ENCODE measurements around the gene PYGM.

PYGM gene

DNA sequence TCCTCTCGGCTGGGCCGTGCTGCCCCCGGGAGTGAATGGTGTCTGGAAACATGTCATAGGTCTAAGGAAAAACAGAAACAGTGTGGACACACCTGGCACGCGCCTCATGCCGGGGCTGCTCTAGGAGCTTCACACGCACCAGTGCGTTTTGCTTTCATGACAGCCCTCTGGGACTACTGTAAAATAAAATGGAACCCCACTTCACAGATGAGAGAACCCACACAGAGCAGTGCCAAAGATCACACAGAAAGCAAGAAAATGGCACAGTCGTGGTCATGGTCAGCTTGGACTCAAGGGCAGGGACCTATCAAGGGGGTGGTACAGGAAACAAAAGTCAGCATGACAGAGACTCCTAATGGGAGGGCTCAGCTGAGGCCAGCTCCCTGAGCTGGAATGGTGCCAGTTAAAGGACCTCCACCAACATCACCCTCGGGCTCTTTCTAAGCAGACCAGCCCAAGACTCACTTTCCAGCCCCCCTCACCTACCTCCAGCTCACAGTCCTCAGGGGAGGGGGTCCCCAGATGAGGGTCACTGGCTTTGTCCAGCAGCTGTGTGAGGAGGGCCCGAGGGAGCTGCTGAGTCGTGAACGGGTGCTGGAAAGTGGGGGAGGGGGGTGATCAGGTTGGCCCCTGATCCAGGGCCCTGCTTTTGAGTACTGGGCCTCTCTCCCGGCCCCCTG is 40.0 kb upstream of the PYGM start:
- no peak for TF ChIP-seq JUND (IDR thresholded peaks at IDR 0.05; ENCODE audit: low read depth)
- in situ Hi-C loops (cut with HindIII; ENCODE audit: low pct_unique_long_range_greater_than_20kb, low sequenced_read_pairs), result no loop called here
- DNase-seq (ENCODE audit: low read depth in 1 of 2, low spot score in 1 of 2), result no peak

DNA sequence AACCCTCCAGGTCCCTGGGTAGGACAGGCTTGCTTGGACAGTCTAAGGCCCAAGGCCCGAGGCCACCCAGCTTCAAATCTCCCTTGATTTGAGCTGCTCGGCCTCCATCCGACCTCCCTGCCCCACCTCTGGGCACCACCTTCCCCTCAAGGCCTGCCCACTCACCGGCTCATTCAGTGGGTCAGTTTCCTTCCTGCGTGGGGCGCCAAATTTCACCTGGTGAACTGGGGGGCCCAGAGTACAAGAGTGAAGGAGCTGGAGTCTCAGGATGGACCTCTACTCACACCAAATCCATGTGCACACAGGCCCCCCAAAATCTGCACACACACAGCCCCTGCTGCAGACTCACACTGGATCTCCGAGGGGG is 39.5 kb upstream of the PYGM start:
- DNase-seq (ENCODE audit: low read depth in 1 of 2, low spot score in 1 of 2), result no peak
- no peak for TF ChIP-seq JUND (IDR thresholded peaks at IDR 0.05; ENCODE audit: low read depth)
- in situ Hi-C loops (cut with HindIII; ENCODE audit: low pct_unique_long_range_greater_than_20kb, low sequenced_read_pairs), result no loop called here

DNA sequence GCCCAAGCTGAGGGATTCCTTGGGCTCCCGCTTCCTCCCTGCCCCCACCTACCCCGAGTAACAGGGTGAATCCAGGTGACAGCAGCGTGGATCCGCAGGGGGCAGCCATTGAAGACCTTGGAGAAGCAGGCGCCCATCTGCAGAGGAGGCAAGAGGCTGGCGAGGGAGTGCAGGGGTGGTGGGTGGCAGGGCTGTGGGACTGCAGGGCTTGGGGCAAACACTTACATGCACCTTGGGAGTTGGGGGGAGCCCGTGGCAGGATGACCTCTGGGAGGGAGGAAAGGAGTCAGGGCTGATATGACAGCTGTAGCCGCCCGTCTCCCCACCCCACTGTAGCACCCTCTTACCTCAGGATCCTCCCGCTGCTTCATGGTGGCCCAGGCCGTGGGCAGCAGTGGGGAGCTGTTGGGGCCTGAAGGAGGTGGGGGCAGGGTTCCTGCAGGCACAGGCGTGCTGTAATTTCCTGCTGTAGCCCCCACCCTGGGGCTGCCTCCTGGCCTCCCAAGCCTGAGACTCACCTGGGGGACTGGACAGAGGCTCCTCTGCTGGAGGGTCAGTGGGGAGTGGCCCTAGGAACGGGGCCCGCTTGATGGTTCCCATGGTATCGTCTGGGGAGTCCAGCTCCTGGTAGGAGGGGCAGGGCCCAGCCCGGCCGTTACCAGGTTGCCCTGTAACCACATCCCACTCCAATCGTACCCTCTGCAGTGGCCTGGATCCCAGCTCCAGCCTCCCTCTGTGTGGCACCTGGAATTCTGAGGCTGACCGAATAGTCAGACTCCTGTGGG is 37.2 kb upstream of the PYGM start:
- in situ Hi-C loops (cut with HindIII; ENCODE audit: low pct_unique_long_range_greater_than_20kb, low sequenced_read_pairs), result no loop called here
- no peak for TF ChIP-seq JUND (IDR thresholded peaks at IDR 0.05; ENCODE audit: low read depth)
- no peak for DNase-seq (ENCODE audit: low read depth in 1 of 2, low spot score in 1 of 2)

- in situ Hi-C loops (cut with HindIII; ENCODE audit: low pct_unique_long_range_greater_than_20kb, low sequenced_read_pairs), result no loop called here
- DNase-seq (ENCODE audit: low read depth in 1 of 2, low spot score in 1 of 2), result no peak
- TF ChIP-seq JUND (IDR thresholded peaks at IDR 0.05; ENCODE audit: low read depth), result no peak
Observed at GRCh38 chr11:64796047-64796756, 36.4 kb upstream of the PYGM start.

DNA sequence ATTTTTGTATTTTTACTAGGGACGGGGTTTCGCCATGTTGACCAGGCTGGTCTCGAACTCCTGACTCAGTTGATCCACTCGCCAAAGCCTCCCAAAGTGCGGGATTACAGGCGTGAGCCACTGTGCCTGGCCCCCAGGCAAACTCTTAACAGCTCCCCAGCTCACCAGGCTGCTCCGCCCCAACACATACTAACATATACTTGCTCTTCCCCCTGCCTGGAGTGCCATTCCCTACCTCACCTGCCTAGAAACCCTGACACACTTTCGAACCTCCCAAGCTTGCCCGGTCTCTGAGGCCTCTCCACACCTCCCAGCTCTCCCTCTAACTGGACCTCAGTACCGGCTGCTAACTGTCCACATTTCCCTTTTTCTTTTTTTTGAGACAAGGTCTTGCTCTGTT is 34.8 kb upstream of the PYGM start:
- no peak for DNase-seq (ENCODE audit: low read depth in 1 of 2, low spot score in 1 of 2)
- TF ChIP-seq JUND (IDR thresholded peaks at IDR 0.05; ENCODE audit: low read depth), result no peak
- in situ Hi-C loops (cut with HindIII; ENCODE audit: low pct_unique_long_range_greater_than_20kb, low sequenced_read_pairs), result no loop called here

DNA sequence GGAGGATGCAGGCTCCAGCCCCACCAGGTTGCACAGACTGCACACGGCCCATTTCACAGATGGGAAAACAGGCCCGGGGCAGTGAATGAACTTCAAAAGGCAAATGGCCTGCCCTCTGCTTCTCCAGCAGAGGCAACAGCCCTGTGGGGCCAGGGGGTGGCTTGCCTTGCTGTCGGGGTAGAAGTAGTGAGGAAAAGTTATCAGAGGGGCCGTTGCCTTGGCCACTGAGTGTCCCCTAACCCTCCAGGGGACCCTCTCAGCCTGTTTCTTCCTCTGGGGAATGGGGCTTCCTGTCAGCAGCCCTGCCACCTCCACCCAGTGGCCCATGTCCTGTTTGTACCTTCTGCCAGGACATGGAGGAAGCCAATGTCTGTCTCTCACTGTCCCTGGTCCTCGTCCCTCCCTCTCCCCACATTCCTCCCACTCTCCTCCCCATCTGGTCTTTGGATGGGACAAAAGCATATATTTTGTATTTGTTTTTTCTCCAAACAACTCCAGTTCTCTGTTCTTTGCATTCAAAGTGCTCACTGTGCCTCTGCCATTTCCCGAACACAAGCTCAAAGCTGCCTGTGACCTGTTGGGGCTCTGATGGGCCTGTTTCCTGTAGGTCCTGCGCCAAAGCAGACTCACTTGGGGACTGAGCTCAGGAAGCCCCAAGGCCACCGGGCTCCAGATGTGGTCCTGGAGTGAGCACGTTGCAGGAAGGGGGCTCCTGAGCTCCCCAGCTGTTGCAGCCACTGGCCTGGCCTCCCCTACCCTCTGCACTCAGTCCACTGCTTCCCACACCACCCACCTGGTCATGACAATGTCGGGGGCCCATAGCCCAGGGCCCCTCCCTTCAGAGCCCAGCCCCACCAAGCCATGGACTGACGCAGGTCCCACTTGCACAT is 33.7 kb upstream of the PYGM start:
- in situ Hi-C loops (cut with HindIII; ENCODE audit: low pct_unique_long_range_greater_than_20kb, low sequenced_read_pairs), result no loop called here
- no peak for TF ChIP-seq JUND (IDR thresholded peaks at IDR 0.05; ENCODE audit: low read depth)
- DNase-seq (ENCODE audit: low read depth in 1 of 2, low spot score in 1 of 2), result no peak

DNA sequence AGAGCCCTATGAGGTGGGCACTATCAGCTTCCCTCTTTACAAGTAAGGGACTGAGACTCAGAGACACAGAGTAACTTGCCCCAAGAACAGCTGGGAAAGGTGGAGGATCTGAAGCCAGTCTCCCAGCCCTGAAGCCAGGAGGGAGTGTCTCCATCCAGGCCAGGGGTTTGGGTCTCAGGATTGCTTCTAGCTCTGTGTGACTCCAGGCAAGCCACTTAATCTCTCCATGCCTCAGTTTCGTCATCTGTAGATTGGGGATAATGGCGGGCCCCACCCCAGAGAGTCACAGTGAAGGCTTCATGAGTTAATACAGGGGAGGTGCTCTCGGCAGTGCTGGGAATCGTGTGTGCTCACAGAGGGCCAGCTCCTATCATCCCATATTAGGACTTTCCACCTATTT is 32.7 kb upstream of the PYGM start:
- no peak for DNase-seq (ENCODE audit: low read depth in 1 of 2, low spot score in 1 of 2)
- no peak for TF ChIP-seq JUND (IDR thresholded peaks at IDR 0.05; ENCODE audit: low read depth)
- in situ Hi-C loops (cut with HindIII; ENCODE audit: low pct_unique_long_range_greater_than_20kb, low sequenced_read_pairs), result no loop called here

DNA sequence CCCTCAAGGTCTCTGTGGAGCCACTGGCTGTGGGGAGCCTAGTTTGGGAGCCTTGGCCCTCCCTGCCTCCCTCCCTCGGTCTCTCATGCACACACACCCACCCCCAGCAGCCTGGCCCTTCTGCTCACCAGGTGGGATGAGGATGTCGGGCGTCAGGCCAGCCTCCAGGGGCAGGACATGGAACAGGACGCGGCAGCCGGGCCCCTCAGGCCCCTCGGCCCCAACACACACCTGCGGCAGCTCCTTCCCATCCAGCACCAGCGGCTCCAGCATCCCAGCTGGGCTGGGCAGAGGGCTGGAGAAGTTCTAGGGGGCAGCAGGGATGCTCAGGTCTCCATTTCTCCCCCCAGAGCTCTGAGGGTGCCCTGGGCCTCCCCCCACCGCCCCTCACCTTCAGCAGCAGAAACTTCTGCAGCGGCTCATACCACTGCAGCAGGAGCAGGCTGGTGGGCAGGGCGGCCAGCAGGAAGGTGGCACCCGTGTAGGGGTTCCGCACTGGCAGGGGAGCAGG is 32.1 kb upstream of the PYGM start:
- no peak for TF ChIP-seq JUND (IDR thresholded peaks at IDR 0.05; ENCODE audit: low read depth)
- DNase-seq (ENCODE audit: low read depth in 1 of 2, low spot score in 1 of 2), result no peak
- in situ Hi-C loops (cut with HindIII; ENCODE audit: low pct_unique_long_range_greater_than_20kb, low sequenced_read_pairs), result no loop called here

DNA sequence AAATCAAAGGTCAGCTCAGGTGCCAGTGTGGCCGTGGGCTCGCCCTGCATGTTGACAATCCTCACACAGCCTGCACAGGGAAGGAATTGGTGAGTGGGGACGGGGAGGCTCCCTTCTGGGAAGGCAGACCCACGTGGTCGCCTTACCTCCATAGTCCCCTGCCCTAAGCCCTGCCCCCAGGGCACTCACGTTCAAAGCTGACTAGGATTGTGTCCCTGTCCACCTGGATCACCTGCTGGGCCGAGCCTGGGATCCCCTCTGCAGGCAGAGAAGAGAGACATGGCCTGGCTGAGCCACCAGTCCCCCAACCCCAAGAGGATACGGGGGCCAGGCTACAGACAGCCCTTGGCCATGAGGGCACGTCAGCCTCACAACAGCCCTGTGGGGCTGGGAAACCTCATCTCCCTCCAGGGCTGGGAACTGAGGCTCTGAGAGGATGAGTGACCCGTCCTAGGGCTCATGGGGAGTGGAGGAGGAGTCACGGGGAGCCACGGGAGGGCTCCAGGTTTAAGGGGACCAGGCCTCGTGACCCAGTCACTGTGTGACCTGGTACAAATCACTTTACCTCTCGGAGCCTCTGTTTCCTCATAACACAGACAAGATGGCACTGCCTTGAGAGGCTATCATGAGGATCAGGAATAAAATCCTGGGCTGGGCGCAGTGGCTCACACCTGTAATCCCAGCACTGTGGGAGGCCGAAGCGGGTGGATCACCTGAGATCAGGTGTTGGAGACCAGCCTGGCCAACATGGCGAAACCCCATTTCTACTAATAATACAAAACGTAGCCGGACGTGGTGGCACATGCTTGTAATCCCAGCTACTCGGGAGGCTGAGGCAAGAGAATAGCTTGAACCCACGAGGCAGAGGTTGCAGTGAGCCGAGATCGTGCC is 30.7 kb upstream of the PYGM start:
- no peak for TF ChIP-seq JUND (IDR thresholded peaks at IDR 0.05; ENCODE audit: low read depth)
- DNase-seq (ENCODE audit: low read depth in 1 of 2, low spot score in 1 of 2), result no peak
- in situ Hi-C loops (cut with HindIII; ENCODE audit: low pct_unique_long_range_greater_than_20kb, low sequenced_read_pairs), result no loop called here

GRCh38 chr11:64789331-64790204 is 29.8 kb upstream of the PYGM start:
- no peak for TF ChIP-seq JUND (IDR thresholded peaks at IDR 0.05; ENCODE audit: low read depth)
- no peak for DNase-seq (ENCODE audit: low read depth in 1 of 2, low spot score in 1 of 2)
- in situ Hi-C loops (cut with HindIII; ENCODE audit: low pct_unique_long_range_greater_than_20kb, low sequenced_read_pairs), result no loop called here
